SK-N-SH treated with all-trans-retinoic acid at 6 μM for 48 hours (cell line): Measurements from ENCODE around the gene ZNF683.

Source experiments
- ARNTL ChIP-seq: fragments of 450-650 bp; formaldehyde crosslinking; IDR thresholded peaks from 2 replicates; pipeline ENCODE4 v1.5.0; 2020; ENCODE audit warnings: low read depth, mild to moderate bottlenecking, moderate library complexity, borderline replicate concordance
- BACH2 ChIP-seq: fragments of 250-450 bp; sonication (Bioruptor Pico); IDR thresholded peaks from 2 replicates; pipeline ENCODE4 v1.9.0; 2021; ENCODE audit warnings: mild to moderate bottlenecking, borderline replicate concordance
- CREB5 ChIP-seq: fragments of 250-450 bp; sonication (Bioruptor Pico); IDR thresholded peaks from 2 replicates; pipeline ENCODE4 v1.5.1; 2020; ENCODE audit warnings: low read depth, mild to moderate bottlenecking, moderate library complexity
- CSDC2 ChIP-seq: fragments of 250-450 bp; sonication (Bioruptor Pico); IDR thresholded peaks from 2 replicates; pipeline ENCODE4 v1.5.0; 2020; ENCODE audit warnings: mild to moderate bottlenecking, moderate library complexity
- GLIS3 ChIP-seq: fragments of 250-450 bp; sonication (Bioruptor Pico); IDR thresholded peaks from 2 replicates; pipeline ENCODE4 v1.5.0; 2020; ENCODE audit warnings: mild to moderate bottlenecking, moderate library complexity
- RARB ChIP-seq: fragments of 250-450 bp; sonication (Bioruptor Pico); IDR thresholded peaks from 2 replicates; pipeline ENCODE4 v1.8.0; 2021; ENCODE audit warnings: mild to moderate bottlenecking, moderate library complexity
- ZC3H10 ChIP-seq: fragments of 250-450 bp; sonication (Bioruptor Pico); IDR thresholded peaks from 2 replicates; pipeline ENCODE4 v1.5.1; 2021; ENCODE audit warnings: mild to moderate bottlenecking, moderate library complexity
- ZFP3 ChIP-seq: fragments of 250-450 bp; sonication (Bioruptor Pico); IDR thresholded peaks from 2 replicates; pipeline ENCODE4 v1.5.0; 2020; ENCODE audit warnings: mild to moderate bottlenecking, moderate library complexity
- TF ChIP-seq, protein P1 (sequence below): fragments of 250-450 bp; sonication (Bioruptor Pico); IDR thresholded peaks from 2 replicates; pipeline ENCODE4 v1.8.0; 2021; ENCODE audit warnings: low read depth, mild to moderate bottlenecking, moderate library complexity, borderline replicate concordance

DNA sequence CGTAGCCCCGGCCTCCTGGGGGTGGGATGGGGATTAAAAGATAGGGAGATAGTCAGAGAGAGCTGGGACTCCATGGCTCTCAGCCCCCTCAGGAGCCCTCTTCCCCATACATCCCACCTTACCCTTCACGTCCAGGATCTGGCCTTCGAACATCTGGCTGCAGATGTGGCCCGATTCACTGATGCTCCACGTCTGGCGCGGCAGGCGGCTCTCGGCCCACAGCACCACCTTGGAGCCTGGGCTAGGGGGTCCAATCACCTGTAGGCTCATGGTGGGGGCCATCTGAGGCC lies 50.6 kb downstream of the ZNF683 start:
- TF ChIP-seq CREB5 (CRISPR knock-in tag) = no peak
- no peak for TF ChIP-seq ZFP3 (CRISPR knock-in tag)
- TF ChIP-seq ARNTL = no peak
- TF ChIP-seq BACH2 (CRISPR knock-in tag) = no peak
- TF ChIP-seq, protein P1, sequence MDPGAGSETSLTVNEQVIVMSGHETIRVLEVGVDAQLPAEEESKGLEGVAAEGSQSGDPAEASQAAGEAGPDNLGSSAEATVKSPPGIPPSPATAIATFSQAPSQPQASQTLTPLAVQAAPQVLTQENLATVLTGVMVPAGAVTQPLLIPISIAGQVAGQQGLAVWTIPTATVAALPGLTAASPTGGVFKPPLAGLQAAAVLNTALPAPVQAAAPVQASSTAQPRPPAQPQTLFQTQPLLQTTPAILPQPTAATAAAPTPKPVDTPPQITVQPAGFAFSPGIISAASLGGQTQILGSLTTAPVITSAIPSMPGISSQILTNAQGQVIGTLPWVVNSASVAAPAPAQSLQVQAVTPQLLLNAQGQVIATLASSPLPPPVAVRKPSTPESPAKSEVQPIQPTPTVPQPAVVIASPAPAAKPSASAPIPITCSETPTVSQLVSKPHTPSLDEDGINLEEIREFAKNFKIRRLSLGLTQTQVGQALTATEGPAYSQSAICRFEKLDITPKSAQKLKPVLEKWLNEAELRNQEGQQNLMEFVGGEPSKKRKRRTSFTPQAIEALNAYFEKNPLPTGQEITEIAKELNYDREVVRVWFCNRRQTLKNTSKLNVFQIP (CRISPR knock-in tag) = no peak
- TF ChIP-seq GLIS3 (CRISPR knock-in tag) = no peak
- no peak for TF ChIP-seq CSDC2 (CRISPR knock-in tag)
- no peak for TF ChIP-seq RARB (CRISPR knock-in tag)
- no peak for TF ChIP-seq ZC3H10
